ENCODE results near the gene OR1E2. TPM values are rescaled to one million over a fixed set of nuclear protein-coding genes. Genes with fewer than 3 reads are reported as not detected.
"Not testable (repeated sequence)": the region's sequence is repeated elsewhere in the genome, so short reads cannot be mapped to it uniquely, and the experiment has no call there.

Gene OR1E2
- total RNA-seq, 1 donor from 2014 or later = not detected

- DNase-seq (ENCODE audit: low spot score in 2 of 2) (no peak), FAIRE-seq (no peak)
These were observed 33.6 kb downstream of the OR1E2 start for GRCh38 chr17:3400055-3400454.

- no peak for DNase-seq (ENCODE audit: low spot score in 2 of 2)
- no peak for FAIRE-seq
These were observed 35.3 kb downstream of the OR1E2 start, which contains the start of gene OR1E1 for GRCh38 chr17:3398310-3398709. Gene OR1E1, minus strand, starts transcription at chr17:3398410. Its CDS starts 0 bp downstream, at chr17:3398410.

- not testable (repeated sequence) for FAIRE-seq; DNase-seq (ENCODE audit: low spot score in 2 of 2)
These were observed 35.8 kb downstream of the OR1E2 start for GRCh38 chr17:3397801-3398200.

- FAIRE-seq (no peak), DNase-seq (ENCODE audit: low spot score in 2 of 2) (no peak)
These were observed 43.9 kb downstream of the OR1E2 start for GRCh38 chr17:3389791-3390190.

- FAIRE-seq (no peak), DNase-seq (ENCODE audit: low spot score in 2 of 2) (no peak)
These were observed 47.5 kb downstream of the OR1E2 start, which contains the start of gene OR3A2 for GRCh38 chr17:3385869-3386816. Gene OR3A2, minus strand, starts transcription at chr17:3386308.

Other genes starting within 250 kb of the OR1E2 start
- gene OR1A2, start 236.3 kb downstream of the OR1E2 start, total RNA-seq = not detected
- not detected for gene OR1A1, start 226.2 kb downstream of the OR1E2 start, total RNA-seq
- 0.41 TPM for gene OR3A1, start 135.5 kb downstream of the OR1E2 start, total RNA-seq
- gene OR3A2, start 47.5 kb downstream of the OR1E2 start, total RNA-seq = 2.4 TPM
- gene OR1E1, start 35.4 kb downstream of the OR1E2 start, total RNA-seq = not detected
- gene OR3A3, start 22.5 kb downstream of the OR1E2 start, total RNA-seq = not detected
- 3.7 TPM for gene SPATA22, start 38.0 kb upstream of the OR1E2 start, total RNA-seq
- gene ASPA, start 42.2 kb upstream of the OR1E2 start, total RNA-seq = 0.41 TPM
- gene TRPV3, start 124.0 kb upstream of the OR1E2 start, total RNA-seq = 0.82 TPM
- 4.5 TPM for gene TRPV1, start 175.6 kb upstream of the OR1E2 start, total RNA-seq
- 8.6 TPM for gene SHPK, start 202.4 kb upstream of the OR1E2 start, total RNA-seq
- 5.7 TPM for gene CTNS, start 202.9 kb upstream of the OR1E2 start, total RNA-seq
- gene TAX1BP3, start 234.7 kb upstream of the OR1E2 start, total RNA-seq = 26.9 TPM
- gene EMC6, start 235.0 kb upstream of the OR1E2 start, total RNA-seq = 7.3 TPM

Data from frontal cortex (tissue), 4 donors.